Kidney (tissue), 14 donors: ENCODE results near the gene HPS1. TPM values are rescaled to one million over a fixed set of nuclear protein-coding genes. Genes with fewer than 3 reads are reported as not detected.

Source experiments
- DNase-seq, 5 donors: peaks; one replicate each; pipeline ENCODE4 v3.0.0-alpha.2; 2013 to 2020
- FAIRE-seq: peaks from 2 replicates; lab custom pipeline; 2012; peaks lifted over from hg19 to GRCh38; lab: Jason Lieb, UNC
- H3K27ac ChIP-seq, 2 donors: one replicate each; pipeline ENCODE4 v1.7.0; 2013; ENCODE audit warnings: low read depth in 2 of 2, low read length in 2 of 2, inconsistent platforms in 1 of 2
- H3K27me3 ChIP-seq: one replicate; pipeline ENCODE4 v1.7.1; 2013; ENCODE audit warnings: low read length, inconsistent platforms; ENCODE audit not compliant: control insufficient read depth, insufficient read depth
- H3K36me3 ChIP-seq, 3 donors: one replicate each; pipeline versions ENCODE4 v1.7.0 to v1.7.1; 2013; ENCODE audit warnings: low read length in 3 of 3, control low read depth in 1 of 3, inconsistent platforms in 1 of 3; ENCODE audit not compliant: insufficient read depth in 3 of 3, control insufficient read depth in 2 of 3
- H3K4me1 ChIP-seq, 3 donors: one replicate each; pipeline versions ENCODE4 v1.7.0 to v1.7.1; 2013; ENCODE audit warnings: low read length in 3 of 3, inconsistent platforms in 1 of 3, low read depth in 1 of 3; ENCODE audit not compliant: control insufficient read depth in 2 of 3, insufficient read depth in 2 of 3
- H3K4me3 ChIP-seq, 3 donors: one replicate each; pipeline versions ENCODE4 v1.7.0 to v1.8.1; 2013; ENCODE audit warnings: low read length in 3 of 3, control low read depth in 1 of 3, inconsistent platforms in 1 of 3
- H3K9ac ChIP-seq, 3 donors: one replicate each; pipeline versions ENCODE4 v1.7.0 to v1.7.1; 2013; ENCODE audit warnings: low read length in 3 of 3, control low read depth in 1 of 3, inconsistent platforms in 1 of 3
- H3K9me3 ChIP-seq, 3 donors: one replicate each; pipeline versions ENCODE4 v1.7.0 to v1.7.1; 2013; ENCODE audit warnings: low read length in 3 of 3, control low read depth in 1 of 3, inconsistent platforms in 1 of 3; ENCODE audit not compliant: control insufficient read depth in 2 of 3, insufficient read depth in 1 of 3
- intact Hi-C: fragments of 100-400 bp; cut with DNase I; formaldehyde crosslinking; loops from one replicate; pipeline ENCODE4 v1.11.1; 2022
- polyA plus RNA-seq: library from polyadenylated mRNA; stranded (reverse); fragments of 350-450 nt; fragmentation: Illumina TruSeq; extraction: RNeasy Lipid Tissue Mini Kit (QIAGEN cat#74804); gene quantifications from one replicate; pipeline ENCODE4 v1.2.3, GENCODE V29; 2014; ENCODE audit warnings: low read depth, low replicate concordance; ENCODE audit not compliant: insufficient read depth
- total RNA-seq: library from RNA; stranded (reverse); fragmentation: NEBNext Ultra II Directional; extraction: Animal tissue kit (Norgen Biotek cat#: 25700); gene quantifications from one replicate; pipeline ENCODE4 v1.2.1, GENCODE V29; 2021
- TF ChIP-seq, protein P1 (sequence below): IDR thresholded peaks from 3 replicates; pipeline ENCODE4 v1.5.1; 2012; ENCODE audit warnings: mild to moderate bottlenecking, moderate library complexity, borderline replicate concordance; ENCODE audit not compliant: insufficient read depth; ENCODE audit errors: extremely low read depth
- donor health status: control.
- donor health status: control.
- donor health status: control.
- donor health status: control.
- donor health status: control.
- donor health status: DM: yes; HTN: yes; CAD: no.
- donor health status: Normal renal cell carcinoma (clear cell type).

Gene HPS1
- total and polyA plus RNA-seq, 2 donors from 2014 or later = 42.7 to 63.3 TPM

DNA sequence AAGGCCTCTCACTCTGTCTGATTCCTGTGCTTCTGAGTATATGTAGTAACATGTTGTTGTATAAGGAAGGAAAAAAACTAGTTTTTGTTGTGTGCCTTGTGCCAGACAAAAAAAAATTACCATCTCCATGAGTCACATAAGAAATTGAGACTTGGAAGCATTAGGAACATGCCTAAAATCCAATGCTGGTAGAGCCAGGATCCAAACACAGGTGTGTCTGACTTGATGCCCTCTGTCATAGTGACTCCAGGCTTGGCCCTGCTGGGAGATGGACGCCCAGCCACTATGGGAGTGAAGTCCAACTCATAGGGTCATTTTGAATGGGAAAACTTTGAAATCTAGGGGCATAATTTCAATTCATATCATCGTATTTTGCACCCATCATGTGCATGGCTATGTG lies 69.7 kb downstream of the HPS1 start:
- no peak overlapping the region for H3K27ac ChIP-seq
- intact Hi-C loops = no loop called here
- no peak overlapping the region for H3K9ac ChIP-seq
- H3K4me3 ChIP-seq = no peak overlapping the region
- peaks cover 0 to 2% (median 0%) of the 10 kb centered on the region in 3 donors for H3K4me1 ChIP-seq
- DNase-seq (no peak), FAIRE-seq (no peak)
- TF ChIP-seq, protein P1, sequence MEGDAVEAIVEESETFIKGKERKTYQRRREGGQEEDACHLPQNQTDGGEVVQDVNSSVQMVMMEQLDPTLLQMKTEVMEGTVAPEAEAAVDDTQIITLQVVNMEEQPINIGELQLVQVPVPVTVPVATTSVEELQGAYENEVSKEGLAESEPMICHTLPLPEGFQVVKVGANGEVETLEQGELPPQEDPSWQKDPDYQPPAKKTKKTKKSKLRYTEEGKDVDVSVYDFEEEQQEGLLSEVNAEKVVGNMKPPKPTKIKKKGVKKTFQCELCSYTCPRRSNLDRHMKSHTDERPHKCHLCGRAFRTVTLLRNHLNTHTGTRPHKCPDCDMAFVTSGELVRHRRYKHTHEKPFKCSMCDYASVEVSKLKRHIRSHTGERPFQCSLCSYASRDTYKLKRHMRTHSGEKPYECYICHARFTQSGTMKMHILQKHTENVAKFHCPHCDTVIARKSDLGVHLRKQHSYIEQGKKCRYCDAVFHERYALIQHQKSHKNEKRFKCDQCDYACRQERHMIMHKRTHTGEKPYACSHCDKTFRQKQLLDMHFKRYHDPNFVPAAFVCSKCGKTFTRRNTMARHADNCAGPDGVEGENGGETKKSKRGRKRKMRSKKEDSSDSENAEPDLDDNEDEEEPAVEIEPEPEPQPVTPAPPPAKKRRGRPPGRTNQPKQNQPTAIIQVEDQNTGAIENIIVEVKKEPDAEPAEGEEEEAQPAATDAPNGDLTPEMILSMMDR = no peak
- H3K27me3 ChIP-seq = no peaks in the 10 kb centered on the region
- no peaks in the 10 kb centered on the region for H3K9me3 ChIP-seq
- H3K36me3 ChIP-seq = no peaks in the 10 kb centered on the region

DNA sequence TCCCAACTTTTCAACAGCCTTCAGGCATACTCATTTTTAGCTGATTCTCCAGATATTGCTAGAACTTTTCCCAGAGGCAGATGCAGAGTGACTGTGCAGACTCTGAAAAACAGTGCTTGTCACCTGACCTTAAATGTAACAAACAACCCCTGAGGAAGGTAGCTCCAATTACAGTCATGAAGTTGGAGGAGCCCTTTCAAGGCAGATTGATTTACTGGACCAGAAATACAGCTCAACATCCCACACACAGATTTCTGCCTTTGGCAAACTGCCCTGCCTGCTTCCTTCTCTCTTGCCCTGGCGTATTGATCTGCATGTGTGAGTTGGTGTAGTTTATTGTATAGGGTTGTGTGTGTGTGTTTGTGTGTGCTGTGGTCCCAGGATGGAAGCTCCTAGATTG lies 70.2 kb downstream of the HPS1 start:
- intact Hi-C loops = no loop called here
- Histone ChIP-seq H3K4me3 (no peak overlapping the region), H3K9me3 (no peaks in the 10 kb centered on the region), H3K27me3 (no peaks in the 10 kb centered on the region), H3K36me3 (no peaks in the 10 kb centered on the region), H3K27ac (no peak overlapping the region), H3K4me1 (peaks cover 0 to 2% (median 0%) of the 10 kb centered on the region in 3 donors), H3K9ac (no peak overlapping the region)
- DNase-seq = peak in 4 of 5 donors; percentile 71 to 92 (median 83)
- TF ChIP-seq, protein P1 = no peak
- FAIRE-seq = no peak

DNA sequence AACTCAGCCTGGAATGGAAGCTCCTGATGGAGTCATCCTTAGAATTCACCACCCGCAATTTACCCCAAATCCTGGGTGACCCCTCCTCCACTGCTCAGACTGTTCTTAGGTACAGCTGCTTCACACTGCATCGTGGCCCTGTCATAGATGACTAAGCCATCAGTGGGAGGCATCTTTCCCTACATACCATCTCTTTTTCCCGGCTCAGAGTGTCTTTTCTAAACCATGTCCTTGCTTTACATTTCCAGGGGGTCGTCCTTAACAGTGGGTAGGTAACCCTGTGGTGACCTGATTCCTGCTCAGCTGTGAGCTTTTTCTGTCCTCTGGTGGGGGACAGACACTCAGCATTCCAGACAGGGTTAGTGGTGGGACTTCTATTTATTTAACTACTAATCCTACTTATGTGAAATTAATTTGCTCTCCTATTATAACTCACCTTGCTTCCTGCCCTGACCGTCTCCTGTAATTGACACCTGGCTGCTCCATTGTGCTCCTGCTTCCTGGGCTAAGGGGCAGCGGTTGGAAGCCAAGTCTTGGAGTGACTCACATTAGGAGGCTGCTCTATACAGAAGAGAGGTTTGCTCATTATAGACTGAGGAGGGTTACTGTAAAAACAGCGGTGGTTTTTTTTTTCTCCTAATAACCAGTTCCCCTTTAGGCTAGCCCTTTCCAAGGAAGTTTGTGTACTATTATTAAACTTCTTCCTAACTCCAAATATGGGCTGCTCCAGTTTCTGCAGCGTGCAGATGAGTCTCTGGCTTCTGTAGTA lies 72.3 kb downstream of the HPS1 start:
- Histone ChIP-seq H3K9ac (no peak overlapping the region), H3K27ac (no peak overlapping the region)
- intact Hi-C loops = no loop called here

More for the DNA sequence above, 72.3 kb downstream of the HPS1 start:
- Histone ChIP-seq H3K9me3 (no peaks in the 10 kb centered on the region), H3K27me3 (no peaks in the 10 kb centered on the region), H3K4me3 (no peak overlapping the region), H3K4me1 (peaks cover 0 to 2% (median 0%) of the 10 kb centered on the region in 3 donors), H3K36me3 (no peaks in the 10 kb centered on the region)
- FAIRE-seq (no peak), DNase-seq (peak in 2 of 5 donors; percentile 51 to 61)
- TF ChIP-seq, protein P1 = no peak
